Stimulated activated CD4-positive, alpha-beta T cell treated with anti-CD3 and anti-CD28 coated beads, Interleukin-12 subunit alpha, Interleukin-12 subunit beta, amount 100 ng/mL, for 4 hours (primary cell): ENCODE results near the gene MCF2L.

Experiments used
- DNase-seq: peaks from one replicate; pipeline ENCODE4 v3.0.0-alpha.2; 2020

The MCF2L gene

DNA sequence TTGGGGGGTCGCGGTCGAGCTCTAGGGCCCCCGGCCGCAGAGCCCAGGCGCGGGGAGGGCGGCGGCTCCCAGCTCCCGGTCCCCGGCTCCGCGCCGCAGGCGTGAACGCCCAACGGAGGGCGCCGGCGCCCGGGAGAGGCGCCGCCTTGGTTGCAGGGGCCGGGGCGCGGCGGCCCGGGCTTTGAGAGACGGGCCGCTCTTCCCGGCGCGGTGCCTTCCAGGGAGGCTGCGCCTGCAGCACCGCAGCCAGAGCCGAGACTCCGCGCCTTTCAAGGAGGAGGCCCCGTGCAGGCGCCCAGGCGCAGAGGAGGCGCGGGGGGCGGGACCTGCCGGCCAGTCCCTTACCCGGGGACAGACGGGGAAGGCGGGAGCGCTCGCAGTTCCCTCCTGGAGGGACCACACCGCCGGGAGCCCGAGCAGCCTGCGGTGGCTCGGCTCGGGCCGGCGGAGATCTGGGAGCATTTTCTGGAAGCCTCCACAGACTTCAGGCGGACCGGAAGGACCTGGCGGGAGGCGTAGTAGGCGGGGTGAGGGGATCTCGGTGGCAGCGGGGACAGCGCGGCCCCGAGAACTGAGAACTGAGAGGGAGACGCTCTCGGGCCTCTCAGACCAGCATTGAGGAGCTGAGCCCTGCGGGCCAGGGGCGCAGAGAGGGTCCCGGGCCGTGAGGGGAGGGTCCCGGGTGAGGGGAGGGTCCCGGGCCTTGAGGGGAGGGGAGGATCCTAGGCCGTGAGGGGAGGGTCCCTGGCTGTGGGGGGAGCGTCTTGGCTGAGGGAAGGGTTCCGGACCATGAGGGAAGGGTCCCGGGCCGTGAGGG lies 25.5 kb upstream of the MCF2L start:
- peak; percentile 27 for DNase-seq

DNA sequence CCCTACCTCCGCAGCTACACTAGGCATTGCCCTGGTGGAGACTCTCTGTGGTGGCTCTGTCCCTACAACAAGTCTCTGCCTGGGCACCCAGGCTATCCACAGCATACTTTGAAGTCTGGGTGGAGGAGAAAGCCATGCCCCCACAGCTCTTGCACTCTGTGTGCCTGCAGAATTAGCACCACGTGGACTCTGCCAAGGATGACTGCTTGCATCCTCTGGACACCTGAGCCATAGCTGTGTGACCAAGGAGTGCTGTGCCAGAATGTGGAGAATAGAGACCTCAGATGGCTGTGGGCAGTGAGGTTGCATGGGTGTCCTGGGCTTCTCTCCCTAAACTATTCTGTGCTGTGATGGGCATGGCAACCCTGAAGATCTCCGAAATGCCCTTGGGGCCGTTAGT lies 21.2 kb upstream of the MCF2L start:
- DNase-seq = no peak

DNA sequence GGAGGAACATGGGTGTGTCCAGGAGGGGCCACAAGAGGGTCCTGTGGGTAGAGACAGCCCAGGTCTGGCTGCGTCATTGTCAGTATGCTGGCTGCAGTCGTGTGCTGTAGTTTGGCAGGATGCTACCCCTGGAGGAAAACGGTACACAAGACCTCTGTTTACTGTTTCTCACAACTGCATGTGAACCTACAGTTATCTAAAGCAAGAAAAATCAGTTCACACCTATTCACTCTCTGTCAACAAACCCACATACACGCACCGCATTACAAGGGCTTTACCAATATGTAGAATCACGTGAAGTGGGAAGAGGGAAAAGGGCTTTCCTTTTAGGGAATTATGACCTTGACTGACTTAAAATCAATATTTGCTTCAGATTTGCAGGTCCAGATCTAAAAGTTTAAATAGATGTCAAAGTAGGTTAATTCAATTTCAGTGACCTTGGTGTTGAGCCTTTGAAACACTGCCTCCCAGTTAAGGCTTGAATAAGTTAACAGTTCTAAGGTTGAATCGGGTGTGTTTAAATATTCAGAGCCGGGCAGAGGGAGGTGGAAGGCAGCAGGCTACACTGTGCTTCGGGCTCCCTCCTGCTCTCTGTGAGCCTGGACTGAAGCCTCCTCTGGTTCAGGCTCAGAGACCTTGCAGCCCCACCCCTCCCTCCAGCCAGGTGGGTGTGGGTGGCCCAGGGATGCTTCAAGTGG lies 17.2 kb upstream of the MCF2L start:
- DNase-seq = no peak

DNA sequence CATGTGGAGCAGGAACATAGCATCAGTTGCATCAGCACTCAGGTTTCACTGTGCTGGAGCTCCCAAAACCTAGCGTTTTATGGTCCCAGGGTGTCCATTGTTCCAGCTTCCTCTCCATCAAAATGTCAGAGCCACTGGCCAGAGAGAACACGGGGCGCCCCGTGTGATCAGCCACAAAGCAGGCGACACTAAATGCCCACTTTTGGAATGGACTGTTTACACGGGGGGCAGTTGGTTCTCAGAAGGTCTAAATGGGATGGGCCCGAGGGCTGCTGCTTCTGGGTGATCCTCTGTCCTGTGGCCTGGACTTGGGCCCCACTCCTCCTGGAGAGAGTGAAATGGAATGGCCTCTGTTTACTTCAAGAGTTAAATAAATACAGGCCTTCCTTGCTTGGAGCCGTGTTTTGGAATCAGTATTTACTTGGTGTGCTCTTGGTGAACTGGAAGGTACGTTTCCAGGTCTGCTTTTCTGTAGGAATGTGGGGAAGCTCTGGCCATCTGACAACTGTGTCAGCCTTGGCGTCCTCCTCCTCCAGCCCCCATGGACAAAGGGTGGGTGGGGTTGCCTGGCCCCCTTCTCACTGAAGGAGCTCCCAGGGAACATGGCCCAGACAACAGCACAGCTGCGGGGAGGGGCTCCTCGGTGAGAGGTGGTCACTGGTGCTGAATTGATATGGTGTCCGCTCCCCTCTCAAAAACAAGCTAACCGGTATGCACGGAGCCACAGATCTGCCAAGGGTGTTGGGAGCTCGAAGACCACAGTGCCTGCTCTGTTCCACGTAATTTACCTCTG lies 16.1 kb upstream of the MCF2L start:
- no peak for DNase-seq

DNA sequence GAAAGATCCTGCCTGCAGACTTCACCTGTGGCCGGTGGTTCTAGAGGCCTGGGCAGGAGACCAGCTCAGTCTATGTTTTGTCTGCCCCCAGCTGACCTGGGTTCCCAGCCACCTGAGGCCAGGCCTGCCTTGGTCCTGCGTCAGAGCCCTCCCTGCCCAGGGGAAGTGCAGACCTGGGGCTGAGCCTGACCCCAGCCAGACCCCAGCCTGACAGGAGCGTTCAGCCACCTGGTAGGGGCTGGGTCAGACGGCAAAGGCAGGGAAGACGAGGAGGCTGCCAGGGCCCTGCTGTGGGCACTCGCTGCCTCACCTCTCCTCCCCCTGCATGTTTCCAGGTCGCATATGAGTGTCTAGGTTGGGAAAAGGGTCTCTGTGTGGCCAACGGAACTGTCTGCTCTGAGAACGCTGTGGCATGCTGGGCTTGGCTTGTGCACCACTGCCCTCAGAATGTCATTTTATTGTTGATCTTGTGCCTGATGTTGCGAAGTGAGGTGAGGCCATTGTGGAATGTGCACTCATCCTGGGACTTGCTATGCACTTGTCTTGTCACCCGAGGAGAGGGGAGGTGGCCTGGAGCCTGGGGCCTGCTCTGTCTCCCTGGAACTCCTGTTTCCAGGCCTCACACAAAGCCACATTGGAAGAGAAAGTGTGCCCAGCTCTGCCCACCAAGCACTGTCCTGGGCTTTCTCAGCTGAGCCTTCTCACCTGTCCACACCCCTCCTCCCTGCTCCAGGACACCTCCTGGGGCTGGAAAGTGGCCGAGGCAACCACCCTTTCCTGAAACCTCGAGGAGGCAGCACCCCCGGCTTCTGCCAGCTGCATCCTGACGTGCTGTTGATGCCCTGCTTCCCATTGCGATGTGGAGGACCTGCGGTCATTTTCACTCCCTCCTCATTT lies 15.2 kb upstream of the MCF2L start:
- no peak for DNase-seq

DNA sequence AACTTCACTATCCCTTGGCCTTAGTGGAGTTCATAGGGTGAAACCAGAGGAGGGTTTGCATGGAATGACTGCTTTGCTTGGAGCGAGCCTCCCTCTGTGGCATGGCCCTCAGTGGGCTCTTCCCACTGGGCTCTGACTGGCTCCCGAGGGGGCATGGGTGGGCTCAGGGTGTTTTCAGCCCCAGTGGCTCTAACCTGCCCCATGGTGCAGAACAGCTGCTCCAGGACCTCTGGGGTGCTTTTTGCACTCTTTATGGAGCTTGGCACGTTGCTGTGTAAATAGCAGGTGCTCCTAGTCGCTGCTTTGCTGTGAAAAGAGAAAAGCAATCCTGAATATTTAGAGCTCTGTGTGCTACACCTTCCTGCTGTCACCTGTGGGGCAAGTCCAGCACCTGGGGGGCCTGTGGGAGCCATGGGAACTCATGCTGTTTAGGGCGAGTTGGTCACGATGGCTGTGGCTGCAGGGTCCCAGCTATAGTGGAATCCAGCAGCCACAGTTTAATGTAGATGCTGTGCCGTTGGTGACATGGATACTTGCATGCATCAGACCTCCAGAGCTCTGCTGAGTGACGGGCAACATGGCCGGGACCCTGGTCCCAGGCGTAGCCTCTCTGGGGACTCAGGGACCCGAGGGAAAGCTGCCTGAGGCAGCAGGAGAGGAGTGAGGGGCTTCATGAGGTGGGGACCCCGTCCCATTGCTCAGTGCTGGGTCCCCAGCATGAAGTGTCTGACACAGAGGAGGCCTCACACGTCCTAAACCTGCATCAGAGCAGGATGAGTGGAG lies 14.3 kb upstream of the MCF2L start:
- no peak for DNase-seq

DNA sequence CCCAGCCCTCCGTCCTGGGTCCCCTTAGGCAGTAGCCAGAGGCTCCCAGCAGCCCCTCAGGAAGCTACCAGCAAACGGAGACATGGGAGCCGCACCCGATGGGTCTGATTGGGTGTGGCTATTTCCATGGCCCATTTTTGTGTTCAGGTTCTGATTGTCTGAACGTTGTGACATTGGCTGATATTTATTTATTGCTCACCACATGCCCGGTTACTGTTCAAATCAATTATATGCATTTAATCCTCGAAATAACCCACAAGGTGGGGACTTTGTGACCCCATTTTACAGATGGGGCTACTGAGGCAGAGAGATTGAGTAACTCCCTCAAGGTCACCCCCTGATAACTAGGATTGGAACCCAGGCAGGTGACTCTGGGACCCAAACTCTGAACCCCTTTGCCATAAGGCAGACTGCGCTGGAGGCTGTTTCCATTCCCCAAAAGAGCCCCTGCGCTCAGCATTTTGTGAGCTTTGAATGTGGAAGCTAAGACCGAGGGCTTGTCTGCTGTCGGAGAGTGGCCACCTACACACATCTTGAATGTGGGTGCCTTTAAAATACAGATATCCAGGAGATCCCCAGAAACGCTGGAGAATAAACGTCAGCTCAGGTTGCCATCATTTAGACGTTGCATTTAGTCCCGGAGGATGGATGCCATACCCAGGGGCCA lies 13.6 kb upstream of the MCF2L start:
- no peak for DNase-seq

DNA sequence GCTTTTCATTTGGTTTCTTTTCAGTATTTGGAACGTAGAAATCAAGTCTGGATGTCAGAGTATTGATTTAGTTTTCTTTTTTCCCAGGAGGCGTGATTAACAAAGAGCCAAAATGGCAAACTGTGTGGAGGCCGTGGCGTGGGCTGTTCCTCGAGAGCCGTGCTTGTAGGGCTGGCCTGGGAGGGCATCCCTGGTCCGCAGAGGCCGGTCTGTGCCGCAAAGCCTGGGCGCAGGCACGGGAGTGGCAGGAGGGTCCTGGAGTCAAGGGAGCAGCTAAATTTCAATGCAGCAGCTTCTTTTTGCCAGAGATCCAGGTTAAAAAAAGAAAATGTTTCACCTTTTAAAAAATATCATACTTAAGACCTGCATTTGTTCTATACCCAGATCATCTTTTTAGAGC lies 13.1 kb upstream of the MCF2L start:
- DNase-seq = no peak

DNA sequence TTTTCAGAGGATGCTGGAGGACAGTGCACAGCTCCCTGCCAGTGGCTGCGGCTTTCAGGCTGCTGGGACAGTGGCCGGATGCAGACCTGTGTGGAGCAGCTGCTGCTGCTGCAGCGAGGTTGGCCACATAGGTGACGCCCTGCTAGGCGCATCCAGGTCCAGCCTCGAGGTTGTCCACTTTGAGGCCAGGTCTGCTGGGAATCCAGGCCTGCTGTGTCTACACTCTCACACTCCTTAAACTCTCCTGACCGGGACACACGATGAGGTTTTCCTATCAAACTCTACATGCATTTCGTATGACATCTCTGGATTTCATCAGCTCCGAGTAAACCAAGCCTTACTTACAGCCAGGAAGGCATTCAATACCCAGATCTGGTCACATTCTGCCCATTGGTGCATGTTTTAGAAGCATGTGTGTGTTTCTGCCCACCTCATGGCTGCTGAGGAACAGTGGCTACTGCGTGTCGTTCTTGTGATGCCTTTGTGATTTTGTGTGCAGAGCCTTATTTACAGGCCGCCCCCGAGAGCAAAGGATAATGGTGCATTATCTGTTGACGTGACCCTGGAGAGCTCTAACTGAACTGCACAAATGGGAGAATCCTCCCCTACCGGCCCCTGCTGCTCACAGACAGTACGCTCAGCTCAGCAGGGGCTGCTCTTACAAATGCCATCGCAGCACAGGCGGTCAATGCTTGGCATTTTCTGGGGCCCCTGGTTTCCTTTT lies 12.3 kb upstream of the MCF2L start:
- DNase-seq = no peak

DNA sequence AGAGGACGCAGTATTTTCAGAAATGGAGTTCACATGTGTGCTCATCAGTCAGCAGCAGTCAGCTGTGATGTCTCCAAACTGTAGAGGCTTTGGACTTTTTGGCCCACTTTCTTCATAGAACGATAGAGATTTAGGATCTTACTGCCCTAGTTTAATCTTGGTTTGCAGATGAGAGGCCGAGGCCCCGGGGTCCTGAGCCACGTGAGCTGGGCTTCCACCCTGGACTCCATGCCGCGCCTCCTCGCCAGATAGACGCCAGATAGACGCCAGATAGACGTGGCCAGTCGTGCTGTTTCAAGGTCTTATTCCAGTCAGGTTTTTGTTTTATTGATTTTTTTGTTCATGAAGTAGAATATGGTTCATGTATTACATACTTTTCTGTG lies 11.7 kb upstream of the MCF2L start:
- DNase-seq = no peak

DNA sequence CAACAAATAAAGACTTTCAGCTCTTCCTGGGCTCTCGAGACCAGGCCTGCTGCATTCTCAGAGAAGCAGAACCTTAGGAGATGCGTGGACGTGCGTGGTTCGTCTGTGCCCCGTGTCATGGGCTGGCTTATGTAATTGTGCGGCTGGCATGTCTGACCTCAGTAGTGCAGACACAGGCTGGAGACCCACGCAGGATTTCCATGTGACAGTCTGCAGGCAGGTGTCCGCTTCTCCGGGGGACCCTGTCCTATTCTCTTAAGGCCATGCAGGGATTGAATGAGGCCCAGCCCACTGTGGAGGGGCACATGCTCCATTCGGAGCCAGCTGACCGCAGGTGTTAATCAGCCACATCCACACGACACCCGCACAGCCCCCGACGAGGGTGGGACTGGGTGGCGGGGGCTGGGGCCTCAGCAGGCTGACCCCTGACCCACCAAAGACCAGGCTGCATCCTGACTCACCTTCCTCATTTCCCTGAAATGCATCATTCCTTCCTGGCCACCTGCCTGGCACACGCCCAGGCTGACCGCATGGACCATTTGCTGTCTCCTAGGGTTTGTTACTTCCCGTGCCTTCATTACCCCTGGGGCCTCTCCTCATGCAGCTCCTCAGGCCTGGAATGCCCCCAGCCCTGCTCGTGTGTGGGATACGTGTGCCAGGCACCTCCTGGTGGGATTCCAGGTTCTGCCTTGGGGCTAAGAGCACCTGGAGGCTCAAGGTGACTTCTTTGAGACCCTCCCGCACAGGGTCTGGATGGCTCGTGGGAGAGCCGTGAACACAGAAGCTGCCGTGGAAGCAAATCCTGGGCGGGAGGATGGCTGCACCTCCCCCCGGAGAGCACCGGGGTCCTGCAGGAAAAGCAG lies 10.7 kb upstream of the MCF2L start:
- no peak for DNase-seq

DNA sequence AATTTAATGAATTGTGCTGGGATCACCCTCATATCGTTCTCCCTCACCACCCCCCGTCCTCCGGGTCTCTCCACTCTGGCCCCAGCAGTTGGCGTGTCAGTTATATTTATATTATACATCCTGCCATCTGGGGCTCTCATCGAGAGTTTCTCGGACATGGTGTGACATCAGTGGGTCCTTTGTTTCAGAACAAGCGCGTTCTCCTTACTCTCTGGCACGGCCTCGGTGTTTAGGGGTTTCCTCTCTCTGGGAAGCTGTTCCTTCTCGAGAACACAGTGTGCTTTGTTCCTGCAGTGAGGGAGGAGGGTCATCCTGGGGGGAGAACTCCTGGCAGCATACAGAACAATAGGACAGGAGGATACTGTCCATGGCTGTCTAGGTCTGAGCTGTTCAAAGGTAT lies 9.8 kb upstream of the MCF2L start:
- DNase-seq = no peak

DNA sequence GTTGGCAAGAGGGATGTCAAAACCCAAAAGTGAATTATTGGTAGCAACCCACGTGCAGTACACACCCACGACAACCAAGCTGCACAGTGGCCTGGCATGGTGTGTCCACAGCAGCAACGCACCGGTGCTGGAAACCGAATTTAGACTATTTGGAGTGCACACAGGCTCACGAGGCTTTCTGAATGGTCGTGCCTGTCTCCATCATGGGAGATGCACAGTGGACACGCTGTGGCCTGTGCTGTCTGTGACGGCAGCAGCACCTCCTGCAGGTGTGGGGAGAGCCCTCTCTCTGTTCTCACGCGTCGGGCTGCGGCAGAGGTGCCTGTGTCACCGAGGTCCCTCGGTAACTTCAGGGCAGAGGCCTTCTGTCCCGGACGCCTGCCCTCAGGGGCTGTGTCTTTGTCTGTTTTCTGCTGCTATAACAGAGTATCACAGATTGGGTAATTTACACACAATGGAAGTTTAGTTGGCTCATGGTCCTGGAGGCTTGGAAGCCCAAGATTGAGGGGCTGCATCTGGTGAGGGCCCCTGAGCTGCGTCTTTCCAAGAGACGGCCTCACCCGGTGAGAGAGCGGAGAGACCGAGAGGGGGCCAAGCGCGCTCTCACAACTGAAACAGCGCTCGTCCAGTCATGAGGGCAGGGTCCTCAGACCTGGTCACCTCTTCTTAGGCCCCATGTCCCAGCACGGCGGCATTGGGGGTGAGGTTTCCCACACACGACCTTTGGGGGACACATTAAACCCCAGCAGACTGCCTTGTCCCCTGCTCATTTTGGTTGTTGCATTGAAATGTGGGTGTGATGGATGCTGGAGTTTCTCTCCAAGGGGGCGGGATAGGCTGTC lies 9.1 kb upstream of the MCF2L start:
- DNase-seq = no peak

DNA sequence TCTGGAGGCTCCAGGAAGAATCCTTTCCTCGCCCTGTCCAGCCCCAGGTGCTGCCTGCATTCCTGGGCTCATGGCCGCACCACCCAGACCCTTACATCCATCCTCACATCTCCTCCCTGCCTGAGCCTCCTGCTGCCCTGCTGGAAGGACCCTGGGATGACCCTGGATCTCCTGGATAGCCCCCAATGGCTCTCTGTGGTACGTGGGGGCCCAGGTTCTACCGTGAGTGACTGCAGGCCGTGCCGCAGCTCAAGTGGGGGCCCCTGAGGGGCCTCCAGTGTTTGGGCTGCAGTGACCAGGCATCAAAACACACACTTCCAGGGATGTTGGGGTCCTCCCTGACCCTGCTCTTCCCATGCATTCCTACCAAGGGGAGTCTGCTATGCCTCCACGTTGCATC lies 8.3 kb upstream of the MCF2L start:
- no peak for DNase-seq

DNA sequence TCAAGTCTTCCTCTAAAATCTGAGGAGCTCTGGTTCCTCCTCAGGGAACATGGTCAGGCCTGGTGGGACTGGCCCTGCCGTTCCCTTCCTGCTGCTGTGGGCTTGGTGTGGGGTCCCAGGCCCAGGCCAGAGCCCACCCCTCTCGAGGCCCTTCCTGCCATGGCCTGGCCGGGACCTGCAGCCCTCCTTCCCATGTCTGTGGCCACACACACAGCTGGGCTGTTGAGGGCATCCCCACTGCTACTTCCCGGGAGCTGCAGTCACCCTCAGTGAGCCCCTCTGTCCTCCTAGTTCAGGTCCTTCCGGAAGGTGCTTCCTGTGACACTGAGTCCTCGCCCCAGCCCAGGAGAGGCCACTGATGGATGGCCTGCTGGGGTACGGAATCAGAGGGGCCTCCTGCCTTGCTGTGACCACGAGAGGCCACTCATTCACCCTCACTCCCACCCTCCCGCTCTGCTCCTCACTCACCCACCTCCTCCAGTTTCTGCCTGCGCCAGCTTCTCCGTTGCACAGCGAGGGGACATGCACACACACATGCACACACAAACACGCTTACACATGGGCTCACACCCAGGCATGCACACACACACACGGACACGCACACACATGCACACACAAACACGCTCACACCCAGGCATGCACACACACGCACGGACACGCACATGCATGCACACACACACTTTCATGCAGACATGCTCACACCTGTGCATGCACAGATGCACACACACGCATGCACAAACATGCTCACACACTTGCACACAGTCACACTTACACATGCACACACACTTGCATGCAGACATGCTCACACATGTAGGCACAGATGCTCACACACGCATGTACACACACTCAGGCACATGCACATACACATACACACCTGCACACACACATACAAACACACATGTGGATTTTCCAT lies 7.3 kb upstream of the MCF2L start:
- no peak for DNase-seq

DNA sequence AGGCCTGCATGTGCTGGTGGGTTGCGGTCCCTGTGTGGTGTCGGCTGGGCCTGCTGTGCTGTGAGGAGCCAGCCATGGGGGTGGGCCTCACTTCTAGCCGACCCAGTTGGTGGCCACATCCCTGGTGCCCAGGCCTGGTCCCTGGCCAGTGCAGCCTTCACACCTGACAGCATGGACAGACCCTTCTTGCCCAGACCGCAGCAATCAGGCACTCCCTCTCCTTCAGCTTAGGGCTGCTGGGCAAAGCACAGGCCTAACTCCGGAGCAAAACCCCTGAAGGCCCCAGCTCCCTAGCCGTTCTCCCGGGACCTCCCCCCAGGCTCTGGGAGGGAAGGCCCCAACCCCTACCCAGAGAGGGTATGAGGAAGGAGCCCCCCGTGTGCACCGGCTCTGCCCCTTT lies 6.6 kb upstream of the MCF2L start:
- no peak for DNase-seq

DNA sequence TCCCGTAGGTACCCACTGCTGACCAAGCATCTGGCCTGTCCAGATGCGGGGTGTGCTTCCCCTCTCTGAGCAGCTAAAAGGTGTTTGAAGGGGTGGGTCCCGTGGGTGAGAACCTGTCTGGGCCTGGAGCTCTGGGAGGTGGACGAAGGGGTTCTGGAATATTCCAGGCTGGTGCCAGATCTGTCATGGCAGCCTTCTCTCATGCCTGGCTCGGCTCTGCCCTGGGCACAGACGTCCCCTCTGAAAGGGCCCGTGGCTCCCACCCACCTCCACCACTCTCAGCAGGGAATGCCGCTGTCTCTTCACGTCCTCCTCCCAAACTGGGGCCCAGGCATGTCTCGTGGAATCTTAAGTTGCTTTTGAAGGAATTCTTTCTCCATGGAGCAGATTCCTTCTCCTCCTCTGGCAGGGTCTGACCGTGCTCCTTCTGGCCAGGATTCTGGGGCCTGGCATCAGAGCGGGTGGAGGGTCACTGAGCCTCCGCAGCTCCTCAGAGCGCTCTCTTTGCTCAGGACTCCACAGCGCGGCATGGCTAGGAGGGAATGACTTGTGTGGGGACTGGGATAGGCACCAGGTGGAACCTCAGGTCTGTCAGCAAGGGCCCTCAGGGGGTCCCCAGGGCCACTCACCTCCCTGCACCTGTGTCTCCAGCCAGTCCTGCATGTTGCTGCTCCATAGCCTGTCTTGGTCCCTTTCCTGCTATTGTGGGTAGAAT lies 5.9 kb upstream of the MCF2L start:
- no peak for DNase-seq
